ENCODE data around the gene STIM2. TPM values are rescaled to one million over a fixed set of nuclear protein-coding genes. Genes with fewer than 3 reads are reported as not detected.

STIM2 gene
- total RNA-seq, 4 donors from 2014 or later, result 3.9 to 7.6 (median 4.9) TPM

DNA sequence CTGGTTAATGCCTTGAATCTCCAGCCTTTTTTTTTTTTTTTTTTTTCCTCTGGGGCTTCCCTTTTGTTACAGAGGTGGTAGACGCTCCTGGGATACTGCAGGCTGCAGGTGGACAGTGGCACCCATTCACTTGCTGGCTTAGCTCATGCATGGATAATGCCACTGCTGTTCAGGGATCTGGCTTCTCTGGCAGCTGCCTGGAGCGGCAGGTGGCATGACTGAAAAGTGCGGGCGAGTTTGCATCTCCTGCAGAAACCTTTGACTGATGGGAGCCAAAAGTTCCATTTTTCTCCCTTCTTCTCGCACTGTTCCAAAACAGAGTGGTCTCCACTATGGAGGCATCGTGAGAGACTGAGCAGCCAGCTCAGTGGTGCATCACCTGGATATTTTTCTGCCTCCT is 5.9 kb upstream of the STIM2 start:
- no peak overlapping the region for H3K27ac ChIP-seq
- H3K27me3 ChIP-seq, result no peaks in the 10 kb centered on the region
- H3K36me3 ChIP-seq, result no peaks in the 10 kb centered on the region
- ATAC-seq, result no peak
- TF ChIP-seq POLR2A (IDR thresholded peaks at IDR 0.05) (no peak), CTCF (IDR thresholded peaks at IDR 0.05 in 4 of 5, conservative IDR thresholded peaks at IDR 0.05 in 1 of 5) (no peak)
- no peaks in the 10 kb centered on the region for H3K9me3 ChIP-seq
- peaks cover 19 to 21% of the 10 kb centered on the region in 2 donors for H3K4me1 ChIP-seq
- intact Hi-C loops (cut with DNase I; ENCODE audit: low total_unique reads), result loop anchor here (5.0 kb wide), 1 partner anchor 1692 kb away; the partner anchor contains the start of gene SEPSECS
- no peak for DNase-seq
- in situ Hi-C loops (cut with MboI; ENCODE audit: low sequenced_read_pairs in 4 of 4), result loop anchor here in 3 of 4 donors (25.0 kb wide), 3 partner anchors 267 to 942 kb away; partner anchors contain the start of genes SMIM20 (in 3 of the 3), RBPJ (in 2 of the 3) and TBC1D19 (in 2 of the 3)
- H3K4me3 ChIP-seq, result no peak overlapping the region

DNA sequence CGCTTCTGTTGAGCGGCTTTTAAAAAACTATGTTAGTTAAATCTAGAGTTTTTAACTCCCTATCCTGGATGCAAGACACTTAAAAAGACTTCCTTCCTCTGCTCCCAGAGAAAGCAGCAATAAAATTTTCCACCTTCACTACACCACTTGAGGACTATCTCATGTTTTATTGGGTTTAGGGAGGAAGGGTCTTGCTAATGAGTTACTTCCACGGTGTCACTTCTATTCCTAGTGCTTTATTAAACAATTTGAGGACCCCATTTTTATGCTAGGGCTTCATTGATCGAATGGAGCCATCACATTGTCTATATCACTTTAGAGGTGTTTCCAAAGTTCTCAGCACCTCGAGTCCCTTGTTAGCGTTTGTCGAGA is 3.7 kb upstream of the STIM2 start:
- peak overlapping the region; percentile 54 to 94 (median 72) for H3K4me3 ChIP-seq
- H3K27me3 ChIP-seq, result no peaks in the 10 kb centered on the region
- in situ Hi-C loops (cut with MboI; ENCODE audit: low sequenced_read_pairs in 4 of 4) (loop anchor here in 3 of 4 donors (25.0 kb wide), 3 partner anchors 270 to 945 kb away; partner anchors contain the start of genes SMIM20 (in 3 of the 3), RBPJ (in 2 of the 3) and TBC1D19 (in 2 of the 3)), intact Hi-C loops (cut with DNase I; ENCODE audit: low total_unique reads) (loop anchor here (2.0 to 5.0 kb wide), 3 partner anchors 272 to 1695 kb away; partner anchors contain the start of genes RBPJ, SEPSECS and TBC1D19)
- H3K27ac ChIP-seq, result peak overlapping the region; percentile 78 to 85 (median 82)
- ATAC-seq (no peak), DNase-seq (no peak)
- TF ChIP-seq CTCF (IDR thresholded peaks at IDR 0.05 in 4 of 5, conservative IDR thresholded peaks at IDR 0.05 in 1 of 5), result no peak
- TF ChIP-seq POLR2A (IDR thresholded peaks at IDR 0.05), result no peak
- peaks cover 26 to 27% of the 10 kb centered on the region in 2 donors for H3K4me1 ChIP-seq
- no peaks in the 10 kb centered on the region for H3K9me3 ChIP-seq
- H3K36me3 ChIP-seq, result no peaks in the 10 kb centered on the region

GRCh38 chr4:26857278-26858034 is 3.2 kb upstream of the STIM2 start:
- H3K27ac ChIP-seq, result peak overlapping the region; percentile 78 to 85 (median 82)
- intact Hi-C loops (cut with DNase I; ENCODE audit: low total_unique reads) (loop anchor here (2.0 to 5.0 kb wide), 3 partner anchors 273 to 1695 kb away; partner anchors contain the start of genes RBPJ, SEPSECS and TBC1D19), in situ Hi-C loops (cut with MboI; ENCODE audit: low sequenced_read_pairs in 4 of 4) (loop anchor here in 3 of 4 donors (25.0 kb wide), 3 partner anchors 270 to 945 kb away; partner anchors contain the start of genes SMIM20 (in 3 of the 3), RBPJ (in 2 of the 3) and TBC1D19 (in 2 of the 3))

More at GRCh38 chr4:26857278-26858034, 3.2 kb upstream of the STIM2 start:
- Histone ChIP-seq H3K27me3 (no peaks in the 10 kb centered on the region), H3K4me3 (peak overlapping the region; percentile 54 to 94 (median 72)), H3K9me3 (no peaks in the 10 kb centered on the region), H3K4me1 (peaks cover 32 to 33% of the 10 kb centered on the region in 2 donors), H3K36me3 (no peaks in the 10 kb centered on the region)
- TF ChIP-seq POLR2A (IDR thresholded peaks at IDR 0.05), result peak; percentile 48 to 52
- peak in 2 of 5 experiments; percentile 18 to 19 for TF ChIP-seq CTCF (IDR thresholded peaks at IDR 0.05 in 4 of 5, conservative IDR thresholded peaks at IDR 0.05 in 1 of 5)
- ATAC-seq (peak; percentile 54 to 65), DNase-seq (peak; percentile 66 to 84)

Data from gastrocnemius medialis (tissue), 4 donors.